GM13976 (cell line): ENCODE measurements around the gene ADGRB2.

Source experiments
- DNase-seq: peaks from one replicate; pipeline ENCODE4 v3.0.0; 2012; ENCODE audit warnings: low spot score
- CTCF ChIP-seq: IDR thresholded peaks from 2 replicates; pipeline ENCODE4 v1.5.1; 2012; ENCODE audit warnings: borderline replicate concordance, mild to moderate bottlenecking; ENCODE audit not compliant: insufficient read depth; ENCODE audit errors: extremely low read depth, missing control alignments, control extremely low read depth
- in situ Hi-C: fragments of 300-500 bp; cut with MboI; formaldehyde crosslinking; loops from one replicate; pipeline ENCODE4 v1.12.0; 2022; ENCODE audit warnings: low sequenced_read_pairs, mixed read lengths, inconsistent platforms; ENCODE audit not compliant: unreplicated experiment

The ADGRB2 gene

DNA sequence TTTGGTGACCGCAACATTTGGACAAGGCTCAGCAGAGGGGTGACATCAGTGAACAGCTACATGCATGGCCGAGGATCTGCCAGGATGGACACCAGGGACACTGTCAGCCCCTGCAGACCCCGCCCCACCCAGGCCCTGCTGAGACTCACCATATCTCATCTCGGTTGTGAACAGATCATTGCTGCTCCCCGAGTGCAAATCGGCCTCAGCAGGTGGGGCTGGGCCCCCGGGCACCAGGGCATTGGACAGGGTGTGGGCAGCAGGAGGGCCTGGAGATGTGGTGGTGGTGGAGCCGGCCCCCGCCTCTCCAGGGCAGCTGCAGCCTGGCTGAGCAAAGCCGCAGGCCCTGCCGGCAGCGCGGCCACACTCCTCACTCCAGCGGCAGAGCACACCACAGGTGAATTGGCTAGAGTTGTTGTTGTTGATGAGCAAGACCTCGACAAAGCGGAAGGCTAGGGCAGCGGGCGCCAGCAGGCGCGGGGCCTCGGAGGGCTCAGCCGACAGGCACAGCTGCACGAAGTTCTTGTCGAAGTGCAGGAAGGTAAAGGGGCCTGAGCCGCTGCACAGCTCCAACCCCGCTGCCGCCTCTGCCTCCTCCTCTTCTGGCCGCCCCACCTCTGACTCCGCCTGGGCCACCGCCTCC is 8.2 kb downstream of the ADGRB2 start:
- TF ChIP-seq CTCF = no peak
- in situ Hi-C loops = no loop called here
- no peak for DNase-seq

DNA sequence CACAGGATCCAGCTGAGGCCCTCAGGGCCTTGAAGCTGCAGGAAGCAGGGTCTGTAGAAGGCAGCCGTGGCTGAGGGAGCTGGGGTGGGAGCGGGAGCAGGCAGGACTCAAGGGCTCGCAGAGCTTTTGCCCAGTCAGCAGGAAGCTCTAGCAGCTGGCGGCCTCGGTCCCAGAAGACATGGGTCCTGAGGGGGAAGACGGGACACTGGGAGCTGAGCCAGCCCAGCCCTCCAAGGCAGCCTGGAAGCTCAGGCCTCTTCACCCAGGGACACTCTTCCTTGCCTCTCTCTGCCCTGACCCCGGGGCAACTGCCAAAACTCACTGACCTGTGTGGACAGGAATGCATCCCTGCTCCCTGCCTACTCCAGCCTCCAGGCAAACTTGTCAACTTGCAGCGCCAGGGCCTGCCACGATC is 8.9 kb downstream of the ADGRB2 start:
- TF ChIP-seq CTCF = no peak
- no peak for DNase-seq
- in situ Hi-C loops = no loop called here

- DNase-seq = no peak
- in situ Hi-C loops = no loop called here
These were observed 9.7 kb downstream of the ADGRB2 start for GRCh38 chr1:31754397-31754796.

DNA sequence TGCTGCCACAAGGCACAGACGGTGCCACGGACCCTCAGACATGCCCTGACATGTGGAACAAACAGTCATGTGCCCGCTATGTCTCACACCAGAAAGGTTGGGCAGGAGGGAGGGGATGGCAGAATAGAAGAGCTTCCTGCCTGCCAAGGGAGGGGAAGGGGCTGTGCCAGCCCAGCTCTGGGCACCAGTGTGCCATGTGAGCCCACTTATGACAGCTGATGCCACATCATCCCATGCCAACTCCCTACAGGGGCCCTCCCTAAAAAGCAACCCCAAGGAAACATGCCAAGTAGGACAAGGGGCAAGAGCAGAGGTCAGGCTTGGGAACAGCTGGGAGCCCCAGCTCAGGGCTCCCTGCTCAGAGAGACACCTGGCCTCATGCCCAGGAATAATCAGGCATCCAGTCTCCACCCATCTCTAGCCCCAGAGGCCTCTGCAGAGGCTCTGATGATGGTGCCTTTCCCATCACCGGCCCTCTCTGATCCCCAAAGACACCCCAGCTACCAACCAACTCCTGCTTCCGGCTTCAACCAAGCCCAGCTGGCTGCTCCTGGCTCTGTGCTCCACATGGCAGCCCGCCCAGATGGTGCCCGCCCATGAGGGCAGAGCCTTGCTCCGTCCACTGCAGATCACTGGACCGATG is 10.3 kb downstream of the ADGRB2 start:
- in situ Hi-C loops = no loop called here
- no peak for TF ChIP-seq CTCF
- no peak for DNase-seq

More at GRCh38 chr1:31754397-31754796, 9.7 kb downstream of the ADGRB2 start:
- no peak for TF ChIP-seq CTCF

DNA sequence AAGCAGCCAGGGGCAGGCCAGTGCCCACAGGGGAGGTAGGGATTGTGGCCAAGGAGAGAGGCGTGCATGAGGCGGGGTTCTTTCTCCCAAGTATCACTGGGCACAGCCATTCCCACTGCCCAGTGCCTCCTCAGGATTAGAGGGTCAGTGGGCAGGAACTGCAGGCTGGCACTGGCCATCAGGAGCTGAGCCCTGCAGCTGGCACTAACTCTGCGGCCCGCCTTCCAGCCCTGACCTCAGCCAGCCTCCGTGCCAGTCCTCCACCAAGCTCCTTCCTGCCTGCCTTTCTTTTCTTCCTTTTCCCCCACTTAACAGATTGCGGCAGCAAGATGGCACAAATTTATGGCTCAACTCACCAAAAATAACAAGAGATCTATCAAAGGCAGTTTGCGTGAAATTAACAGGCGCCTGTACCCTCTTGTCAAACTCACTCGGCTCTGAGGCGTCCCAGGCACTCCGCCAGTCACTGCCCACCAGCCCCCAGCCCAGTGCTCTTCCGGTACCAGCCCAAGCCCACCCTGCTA is 11.1 kb downstream of the ADGRB2 start:
- DNase-seq = no peak
- no peak for TF ChIP-seq CTCF
- in situ Hi-C loops = no loop called here

DNA sequence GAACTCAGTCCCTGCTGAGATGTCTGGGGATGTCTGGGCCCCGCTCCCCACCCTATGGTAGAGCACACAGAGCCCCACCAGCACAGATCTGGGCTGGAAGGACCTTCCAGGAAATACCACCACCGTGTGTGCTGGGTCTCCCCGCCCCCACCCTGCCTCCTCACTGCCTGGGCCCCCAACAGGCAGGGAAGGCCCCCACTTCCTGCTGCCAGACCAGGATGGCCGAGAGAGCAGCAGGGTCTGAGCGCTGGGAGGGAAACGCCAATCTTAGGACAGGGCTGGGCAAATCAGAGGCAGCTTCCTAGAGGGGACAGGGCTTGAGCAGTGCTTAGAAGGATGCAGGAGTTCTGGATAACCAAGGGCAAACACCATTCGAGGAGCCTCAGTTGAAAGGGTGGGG is 11.9 kb downstream of the ADGRB2 start:
- no peak for DNase-seq

More for the DNA sequence above, 11.9 kb downstream of the ADGRB2 start:
- in situ Hi-C loops = no loop called here
- no peak for TF ChIP-seq CTCF
